Cardiac muscle cell (in vitro differentiated cells and primary cell): Measurements from ENCODE around the gene SGTA. TPM values are rescaled to one million over a fixed set of nuclear protein-coding genes. Genes with fewer than 3 reads are reported as not detected.

Experiments used
- DNase-seq, 2 donors: peaks; one replicate each; pipeline versions ENCODE4 v3.0.0 to v3.0.0-alpha.2; 2010 to 2017; ENCODE audit warnings: low read depth in 1 of 2, low spot score in 1 of 2
- H3K27ac ChIP-seq: fragments of 200-600 bp; sonication (generic); 2 replicates; pipeline ENCODE4 v1.5.1; 2016
- H3K27me3 ChIP-seq: fragments of 200-600 bp; sonication (generic); 2 replicates; pipeline ENCODE4 v1.6.0; 2016; ENCODE audit warnings: control low read depth
- H3K36me3 ChIP-seq: fragments of 200-600 bp; sonication (generic); 2 replicates; pipeline ENCODE4 v1.5.1; 2016; ENCODE audit warnings: control low read depth
- H3K4me1 ChIP-seq: fragments of 200-600 bp; sonication (generic); 2 replicates; pipeline ENCODE4 v1.8.1; 2017; ENCODE audit warnings: low read depth, mild to moderate bottlenecking, mixed run types
- H3K4me3 ChIP-seq: fragments of 200-600 bp; sonication (generic); 2 replicates; pipeline ENCODE4 v1.5.1; 2016; ENCODE audit warnings: mild to moderate bottlenecking
- H3K9me3 ChIP-seq: fragments of 200-600 bp; sonication (generic); 2 replicates; pipeline ENCODE4 v1.5.1; 2017; ENCODE audit warnings: low read depth, mild to moderate bottlenecking, control low read depth
- CTCF ChIP-seq: IDR thresholded peaks from 2 replicates; pipeline ENCODE4 v1.5.1; 2012; ENCODE audit warnings: low read depth, mild to moderate bottlenecking, low read length
- polyA plus RNA-seq: library from polyadenylated mRNA; unstranded; fragments of >200 nt; fragmentation: Nextera tagmentation; extraction: Ambion mirVana; gene quantifications from 2 replicates; pipeline ENCODE4 v1.2.1, GENCODE V29; 2016
- total RNA-seq: library from RNA; depleted of rRNA; stranded (reverse); fragments of >200 nt; gene quantifications from 2 replicates; pipeline ENCODE4 v1.2.3, GENCODE V29; 2016

The SGTA gene
- total and polyA plus RNA-seq, 2 experiments from 2014 or later = 102 to 135 TPM

GRCh38 chr19:2782329-2782935 is 641 bp downstream of the SGTA start:
- Histone ChIP-seq H3K27ac (peak overlapping the region; percentile 75), H3K4me1 (peaks cover 18% of the 10 kb centered on the region), H3K4me3 (peak overlapping the region; percentile 81), H3K27me3 (no peaks in the 10 kb centered on the region), H3K36me3 (no peaks in the 10 kb centered on the region), H3K9me3 (no peaks in the 10 kb centered on the region)
- DNase-seq = peak in 1 of 2 donors; percentile 5
- TF ChIP-seq CTCF = no peak

DNA sequence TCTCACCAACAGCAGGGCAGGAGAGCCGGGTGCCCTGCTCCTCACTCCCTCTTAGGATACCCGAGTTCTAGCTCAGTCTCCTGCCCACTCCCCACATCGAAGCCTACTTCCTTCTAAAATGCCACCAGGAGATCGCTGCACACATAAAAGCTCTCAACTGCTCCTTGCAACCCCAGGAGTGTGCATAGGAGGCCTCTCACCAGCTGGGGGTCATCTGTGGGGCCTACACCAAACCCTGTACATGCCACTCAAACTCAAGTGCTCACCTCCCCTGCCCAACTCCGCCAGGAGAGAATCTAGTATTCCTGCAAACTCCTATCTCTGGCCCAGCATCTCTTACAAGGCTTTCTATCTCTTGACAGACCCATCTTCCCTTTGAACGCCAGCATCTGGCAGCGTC is 2.8 kb downstream of the SGTA start:
- peaks cover 18% of the 10 kb centered on the region for H3K4me1 ChIP-seq
- H3K27ac ChIP-seq = peak overlapping the region; percentile 65
- no peaks in the 10 kb centered on the region for H3K36me3 ChIP-seq
- no peaks in the 10 kb centered on the region for H3K9me3 ChIP-seq
- H3K4me3 ChIP-seq = no peak overlapping the region
- no peaks in the 10 kb centered on the region for H3K27me3 ChIP-seq
- DNase-seq = peak in 1 of 2 donors; percentile 10
- TF ChIP-seq CTCF = no peak

GRCh38 chr19:2779121-2779740 is 3.8 kb downstream of the SGTA start:
- Histone ChIP-seq H3K9me3 (no peaks in the 10 kb centered on the region), H3K4me1 (peaks cover 16% of the 10 kb centered on the region), H3K36me3 (no peaks in the 10 kb centered on the region), H3K27me3 (no peaks in the 10 kb centered on the region), H3K27ac (no peak overlapping the region), H3K4me3 (no peak overlapping the region)
- no peak for TF ChIP-seq CTCF
- DNase-seq = no peak

DNA sequence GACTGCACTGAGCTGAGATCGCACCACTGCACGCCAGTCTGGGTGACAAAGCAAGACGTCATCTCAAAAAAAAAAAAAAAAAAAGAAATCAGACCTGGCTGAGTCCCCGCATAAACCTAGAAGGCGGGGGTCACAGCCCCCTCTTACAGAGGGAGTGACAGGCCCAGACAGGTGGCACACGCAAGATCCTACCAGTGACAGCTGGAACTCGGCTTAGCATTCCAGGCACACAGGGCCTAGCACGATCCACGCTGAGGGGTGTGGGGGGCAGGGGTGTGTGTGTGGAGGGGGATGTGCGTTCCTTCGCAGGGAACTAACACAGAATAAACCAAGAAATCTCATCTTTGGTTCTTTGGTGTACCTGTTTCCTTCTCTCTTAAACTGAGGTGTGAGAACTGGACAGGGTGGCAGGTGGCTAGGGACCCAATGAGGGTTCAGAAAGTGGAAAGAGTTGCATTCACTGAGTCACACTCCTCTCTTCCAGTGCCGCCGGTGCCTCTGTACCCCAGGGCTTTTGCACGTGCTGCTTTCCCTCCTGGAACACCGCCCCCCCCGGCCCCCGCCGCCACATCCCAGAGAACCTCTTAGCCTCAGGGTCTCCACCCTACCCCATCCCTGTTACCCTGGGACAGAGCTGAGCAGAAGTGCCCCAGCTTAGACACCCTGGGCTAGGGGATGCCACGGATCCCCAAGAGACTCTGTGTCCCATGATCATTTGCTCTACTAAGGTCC is 5.0 kb downstream of the SGTA start:
- Histone ChIP-seq H3K27me3 (no peaks in the 10 kb centered on the region), H3K27ac (no peak overlapping the region), H3K4me3 (no peak overlapping the region)

More for the DNA sequence above, 5.0 kb downstream of the SGTA start:
- no peak for DNase-seq
- no peak for TF ChIP-seq CTCF
- Histone ChIP-seq H3K4me1 (peaks cover 12% of the 10 kb centered on the region), H3K9me3 (no peaks in the 10 kb centered on the region), H3K36me3 (no peaks in the 10 kb centered on the region)
